ENCODE measurements around the gene TBC1D12.
"Not testable (repeated sequence)": the region's sequence is repeated elsewhere in the genome, so short reads cannot be mapped to it uniquely, and the experiment has no call there.

DNA sequence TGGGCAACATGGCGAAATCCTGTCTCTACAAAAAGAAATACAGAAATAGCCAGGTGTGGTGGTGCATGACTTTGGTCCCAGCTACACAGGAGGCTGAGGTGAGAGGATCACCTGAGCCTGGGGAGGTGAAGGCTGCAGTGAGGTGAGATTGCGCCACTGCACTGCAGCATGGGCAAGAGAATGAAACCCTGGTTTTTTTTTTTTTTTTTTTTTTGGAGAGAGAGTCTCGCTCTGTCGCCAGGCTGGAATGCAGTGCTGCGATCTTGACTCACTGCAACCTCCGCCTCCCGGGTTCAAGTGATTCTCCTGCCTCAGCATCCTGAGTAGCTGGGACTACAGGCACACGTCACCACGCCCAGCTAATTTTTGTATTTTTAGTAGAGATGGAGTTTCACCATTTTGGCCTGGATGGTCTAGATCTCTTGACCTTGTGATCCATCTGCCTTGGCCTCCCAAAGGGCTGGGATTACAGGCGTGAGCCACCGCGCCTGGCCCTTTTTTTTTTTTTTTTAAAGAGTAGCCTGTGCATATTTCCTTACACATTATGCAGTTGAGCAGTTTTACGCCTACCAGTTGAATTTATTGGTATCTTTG is 165.5 kb downstream of the TBC1D12 start:
- TF ChIP-seq, protein P1, sequence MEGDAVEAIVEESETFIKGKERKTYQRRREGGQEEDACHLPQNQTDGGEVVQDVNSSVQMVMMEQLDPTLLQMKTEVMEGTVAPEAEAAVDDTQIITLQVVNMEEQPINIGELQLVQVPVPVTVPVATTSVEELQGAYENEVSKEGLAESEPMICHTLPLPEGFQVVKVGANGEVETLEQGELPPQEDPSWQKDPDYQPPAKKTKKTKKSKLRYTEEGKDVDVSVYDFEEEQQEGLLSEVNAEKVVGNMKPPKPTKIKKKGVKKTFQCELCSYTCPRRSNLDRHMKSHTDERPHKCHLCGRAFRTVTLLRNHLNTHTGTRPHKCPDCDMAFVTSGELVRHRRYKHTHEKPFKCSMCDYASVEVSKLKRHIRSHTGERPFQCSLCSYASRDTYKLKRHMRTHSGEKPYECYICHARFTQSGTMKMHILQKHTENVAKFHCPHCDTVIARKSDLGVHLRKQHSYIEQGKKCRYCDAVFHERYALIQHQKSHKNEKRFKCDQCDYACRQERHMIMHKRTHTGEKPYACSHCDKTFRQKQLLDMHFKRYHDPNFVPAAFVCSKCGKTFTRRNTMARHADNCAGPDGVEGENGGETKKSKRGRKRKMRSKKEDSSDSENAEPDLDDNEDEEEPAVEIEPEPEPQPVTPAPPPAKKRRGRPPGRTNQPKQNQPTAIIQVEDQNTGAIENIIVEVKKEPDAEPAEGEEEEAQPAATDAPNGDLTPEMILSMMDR (IDR thresholded peaks at IDR 0.05 in 4 of 5, conservative IDR thresholded peaks at IDR 0.05 in 1 of 5), result not testable (repeated sequence)
- TF ChIP-seq POLR2A (IDR thresholded peaks at IDR 0.05), result not testable (repeated sequence)

Data from gastrocnemius medialis (tissue), 4 donors.